IPS DF 4.7 (cell line): ENCODE results near the gene DUSP6.
"Not testable (repeated sequence)": the region's sequence is repeated elsewhere in the genome, so short reads cannot be mapped to it uniquely, and the experiment has no call there.

Experiments
- DNase-seq: peaks from one replicate; pipeline ENCODE4 v3.0.0-alpha.2; 2013; ENCODE audit warnings: low spot score; ENCODE audit errors: extremely low read depth

Gene DUSP6

GRCh38 chr12:89351489-89352241 lies 636 bp downstream of the DUSP6 start:
- DNase-seq: no peak

- no peak for DNase-seq
These were observed 1.4 kb downstream of the DUSP6 start for GRCh38 chr12:89350630-89351488.

- DNase-seq: no peak
These were observed 2.1 kb downstream of the DUSP6 start for GRCh38 chr12:89350260-89350629.

- DNase-seq: no peak
These were observed 2.5 kb downstream of the DUSP6 start for GRCh38 chr12:89349814-89350213.

- no peak for DNase-seq
These were observed 3.2 kb downstream of the DUSP6 start for GRCh38 chr12:89348894-89349699.

GRCh38 chr12:89347325-89347829 lies 4.9 kb downstream of the DUSP6 start:
- no peak for DNase-seq

GRCh38 chr12:89346741-89347324 lies 5.5 kb downstream of the DUSP6 start:
- no peak for DNase-seq

- no peak for DNase-seq
These were observed 6.2 kb downstream of the DUSP6 start for GRCh38 chr12:89345830-89346740.

- DNase-seq: no peak
These were observed 6.9 kb downstream of the DUSP6 start for GRCh38 chr12:89345376-89345775.

GRCh38 chr12:89344862-89345202 lies 7.5 kb downstream of the DUSP6 start:
- DNase-seq: no peak

GRCh38 chr12:89344043-89344861 lies 8.0 kb downstream of the DUSP6 start:
- no peak for DNase-seq

- no peak for DNase-seq
These were observed 9.2 kb downstream of the DUSP6 start for GRCh38 chr12:89343127-89343526.

GRCh38 chr12:89340861-89341260 lies 11.4 kb downstream of the DUSP6 start:
- DNase-seq: no peak

GRCh38 chr12:89339526-89339925 lies 12.8 kb downstream of the DUSP6 start:
- DNase-seq: no peak

- not testable (repeated sequence) for DNase-seq
These were observed 15.2 kb downstream of the DUSP6 start for GRCh38 chr12:89337136-89337535.

- DNase-seq: no peak
These were observed 16.7 kb downstream of the DUSP6 start for GRCh38 chr12:89335452-89336244.

- no peak for DNase-seq
These were observed 17.6 kb downstream of the DUSP6 start for GRCh38 chr12:89334548-89335169.

GRCh38 chr12:89333564-89334252 lies 18.6 kb downstream of the DUSP6 start:
- DNase-seq: no peak
